ENCODE results near the gene PDCL3. TPM values are rescaled to one million over a fixed set of nuclear protein-coding genes. Genes with fewer than 3 reads are reported as not detected.

Gene PDCL3
- total RNA-seq, 1 donor from 2014 or later: 15.0 TPM

- Mint-ChIP-seq H3K36me3 (ENCODE audit: low read depth, unreplicated experiment) (peaks cover 14% of the 10 kb centered on the region), H3K4me3 (ENCODE audit: unreplicated experiment) (no peak overlapping the region), H3K27ac (ENCODE audit: unreplicated experiment) (no peak overlapping the region), H3K9me3 (ENCODE audit: unreplicated experiment) (no peaks in the 10 kb centered on the region), H3K4me1 (ENCODE audit: unreplicated experiment) (no peaks in the 10 kb centered on the region), H3K27me3 (ENCODE audit: unreplicated experiment) (peaks cover 4% of the 10 kb centered on the region)
- DNase-seq (ENCODE audit: low spot score): no peak
- no peak for TF ChIP-seq CTCF (IDR thresholded peaks at IDR 0.05; ENCODE audit: unreplicated experiment)
These were observed 57.7 kb downstream of the PDCL3 start for GRCh38 chr2:100620481-100620880.

GRCh38 chr2:100621371-100621951, 58.7 kb downstream of the PDCL3 start:
- no peaks in the 10 kb centered on the region for H3K9me3 Mint-ChIP-seq (ENCODE audit: unreplicated experiment)
- TF ChIP-seq CTCF (IDR thresholded peaks at IDR 0.05; ENCODE audit: unreplicated experiment): no peak
- H3K36me3 Mint-ChIP-seq (ENCODE audit: low read depth, unreplicated experiment): peaks cover 14% of the 10 kb centered on the region
- DNase-seq (ENCODE audit: low spot score): no peak
- H3K4me1 Mint-ChIP-seq (ENCODE audit: unreplicated experiment): no peaks in the 10 kb centered on the region
- no peak overlapping the region for H3K27ac Mint-ChIP-seq (ENCODE audit: unreplicated experiment)
- H3K4me3 Mint-ChIP-seq (ENCODE audit: unreplicated experiment): no peak overlapping the region
- H3K27me3 Mint-ChIP-seq (ENCODE audit: unreplicated experiment): peaks cover 4% of the 10 kb centered on the region

- Mint-ChIP-seq H3K27me3 (ENCODE audit: unreplicated experiment) (peaks cover 8% of the 10 kb centered on the region), H3K9me3 (ENCODE audit: unreplicated experiment) (no peaks in the 10 kb centered on the region), H3K4me1 (ENCODE audit: unreplicated experiment) (peaks cover 6% of the 10 kb centered on the region), H3K4me3 (ENCODE audit: unreplicated experiment) (no peak overlapping the region), H3K36me3 (ENCODE audit: low read depth, unreplicated experiment) (peaks cover 14% of the 10 kb centered on the region), H3K27ac (ENCODE audit: unreplicated experiment) (no peak overlapping the region)
- no peak for TF ChIP-seq CTCF (IDR thresholded peaks at IDR 0.05; ENCODE audit: unreplicated experiment)
- DNase-seq (ENCODE audit: low spot score): no peak
These were observed 60.4 kb downstream of the PDCL3 start for GRCh38 chr2:100623033-100623715.

- H3K9me3 Mint-ChIP-seq (ENCODE audit: unreplicated experiment): no peaks in the 10 kb centered on the region
- DNase-seq (ENCODE audit: low spot score): no peak
- H3K4me1 Mint-ChIP-seq (ENCODE audit: unreplicated experiment): peaks cover 6% of the 10 kb centered on the region
- TF ChIP-seq CTCF (IDR thresholded peaks at IDR 0.05; ENCODE audit: unreplicated experiment): no peak
- peaks cover 14% of the 10 kb centered on the region for H3K36me3 Mint-ChIP-seq (ENCODE audit: low read depth, unreplicated experiment)
- H3K27me3 Mint-ChIP-seq (ENCODE audit: unreplicated experiment): peaks cover 8% of the 10 kb centered on the region
- H3K4me3 Mint-ChIP-seq (ENCODE audit: unreplicated experiment): no peak overlapping the region
- no peak overlapping the region for H3K27ac Mint-ChIP-seq (ENCODE audit: unreplicated experiment)
These were observed 61.1 kb downstream of the PDCL3 start for GRCh38 chr2:100623930-100624329.

- Mint-ChIP-seq H3K9me3 (ENCODE audit: unreplicated experiment) (no peaks in the 10 kb centered on the region), H3K27ac (ENCODE audit: unreplicated experiment) (no peak overlapping the region), H3K36me3 (ENCODE audit: low read depth, unreplicated experiment) (peaks cover 10% of the 10 kb centered on the region), H3K4me3 (ENCODE audit: unreplicated experiment) (no peak overlapping the region), H3K4me1 (ENCODE audit: unreplicated experiment) (peaks cover 6% of the 10 kb centered on the region), H3K27me3 (ENCODE audit: unreplicated experiment) (peaks cover 6% of the 10 kb centered on the region)
- no peak for TF ChIP-seq CTCF (IDR thresholded peaks at IDR 0.05; ENCODE audit: unreplicated experiment)
- no peak for DNase-seq (ENCODE audit: low spot score)
These were observed 61.7 kb downstream of the PDCL3 start for GRCh38 chr2:100624536-100624935.

Data from endothelial cell (in vitro differentiated cells).